CD4-positive, alpha-beta T cell treated with Interferon gamma for 1 hour (primary cell): ENCODE measurements around the gene SLC22A3.

Experiments
- DNase-seq: peaks from one replicate; pipeline ENCODE4 v3.0.0-alpha.2; 2020

SLC22A3 gene

GRCh38 chr6:160418370-160418769 lies 70.2 kb downstream of the SLC22A3 start:
- DNase-seq, result no peak

- no peak for DNase-seq
Observed at GRCh38 chr6:160419488-160419887, 71.3 kb downstream of the SLC22A3 start.

DNA sequence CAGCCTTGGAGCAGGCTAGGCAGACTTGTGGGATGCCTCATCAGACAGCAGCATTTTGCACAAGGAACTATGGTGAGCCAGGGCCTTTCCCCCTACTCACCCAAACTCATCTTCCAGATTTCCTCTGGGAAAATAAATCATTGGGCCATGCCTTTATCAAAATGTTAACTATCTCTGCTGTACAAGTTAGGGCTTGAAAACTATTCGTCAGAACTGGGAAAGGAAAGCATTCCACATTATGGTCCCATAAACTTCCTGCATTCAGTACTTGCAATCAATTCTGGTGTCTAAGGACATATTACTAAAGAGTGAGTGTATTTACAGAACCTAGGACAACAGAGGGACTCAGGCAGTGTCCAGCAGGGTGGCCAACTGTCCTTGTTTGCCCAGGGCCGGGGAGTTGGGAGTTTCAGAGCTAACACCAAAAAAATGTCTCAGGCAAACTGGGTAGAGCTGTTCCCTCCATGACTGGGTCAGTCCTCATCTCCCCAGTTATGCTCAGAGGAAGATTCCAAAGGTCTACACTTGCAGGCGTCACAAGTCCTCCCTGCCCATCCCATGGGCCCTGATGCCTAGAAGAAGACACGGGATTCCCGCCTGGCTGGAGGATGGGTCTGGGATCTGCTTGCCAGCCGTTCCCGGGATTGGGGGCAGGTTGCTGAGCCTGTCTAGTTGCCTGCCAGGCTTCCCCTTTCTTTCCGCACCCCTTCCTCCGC lies 72.2 kb downstream of the SLC22A3 start:
- DNase-seq, result no peak

DNA sequence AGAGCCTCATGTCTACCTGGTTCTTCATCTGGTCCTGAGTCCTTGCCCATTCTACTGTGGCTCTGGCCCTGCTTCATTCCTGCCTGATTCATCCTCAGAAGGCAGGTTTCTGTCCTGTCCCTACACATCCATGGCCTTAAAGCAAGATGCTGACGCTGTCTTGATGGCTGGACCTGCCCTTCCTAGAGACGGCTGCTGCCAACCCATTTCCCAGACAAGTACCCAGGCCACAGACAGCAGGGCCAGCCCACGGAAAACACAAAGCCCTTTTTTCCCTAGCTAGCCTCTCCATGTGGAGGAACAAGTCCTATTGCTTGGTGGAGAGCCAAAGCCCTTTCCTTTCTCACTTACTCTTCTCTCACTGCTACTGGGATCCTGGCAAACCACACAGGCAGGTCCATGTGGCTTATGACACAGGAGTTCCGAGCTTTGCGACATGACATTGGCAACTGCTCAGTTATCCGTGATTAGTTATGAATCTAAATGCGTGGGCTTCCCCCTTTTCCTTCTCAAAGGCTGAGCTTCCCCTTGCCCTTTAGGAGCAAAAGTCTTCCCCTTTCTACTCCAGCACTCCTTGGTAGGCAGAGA lies 72.9 kb downstream of the SLC22A3 start:
- no peak for DNase-seq

GRCh38 chr6:160421854-160422253 lies 73.7 kb downstream of the SLC22A3 start:
- DNase-seq, result no peak

DNA sequence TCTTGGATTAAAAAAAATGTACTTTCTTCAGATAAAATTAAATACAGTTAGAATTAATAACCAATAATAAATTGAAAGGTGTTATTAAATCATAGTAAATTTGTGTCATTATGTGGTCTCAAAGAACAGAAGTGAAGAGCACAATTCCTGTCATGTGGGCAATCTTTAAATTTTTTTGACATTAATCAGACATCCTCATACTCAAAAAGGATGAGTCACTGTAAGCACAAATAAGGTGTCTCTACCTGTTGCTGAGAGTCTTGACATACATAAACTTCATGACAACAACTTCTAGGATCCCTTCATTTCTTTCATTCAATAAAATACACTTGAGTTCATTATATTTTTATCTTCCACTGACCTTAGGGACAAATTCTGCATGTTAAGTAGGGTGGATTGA lies 76.1 kb downstream of the SLC22A3 start:
- DNase-seq, result no peak

- no peak for DNase-seq
Observed at GRCh38 chr6:160426136-160426535, 78.0 kb downstream of the SLC22A3 start.

- no peak for DNase-seq
Observed at GRCh38 chr6:160427312-160428068, 79.3 kb downstream of the SLC22A3 start.

DNA sequence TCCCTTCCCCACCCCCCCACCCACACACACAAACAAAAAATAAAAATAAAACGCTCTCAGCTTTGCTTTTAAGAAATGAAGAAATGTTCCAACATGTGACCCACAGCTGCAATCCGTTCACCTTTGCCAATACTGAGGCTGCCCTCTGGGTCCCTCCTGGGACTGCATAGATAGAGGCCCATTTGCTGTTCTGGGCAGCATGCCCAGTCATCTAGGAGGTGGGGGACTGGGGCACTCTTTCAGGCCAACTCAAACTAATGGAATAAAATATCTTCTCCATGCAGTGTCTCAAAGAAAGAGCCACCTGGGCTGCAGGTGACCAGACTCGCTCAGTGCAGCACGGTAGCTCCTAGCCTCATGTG lies 79.9 kb downstream of the SLC22A3 start:
- no peak for DNase-seq

- no peak for DNase-seq
Observed at GRCh38 chr6:160428818-160429619, 80.8 kb downstream of the SLC22A3 start.

GRCh38 chr6:160429620-160429895 lies 81.4 kb downstream of the SLC22A3 start:
- no peak for DNase-seq

DNA sequence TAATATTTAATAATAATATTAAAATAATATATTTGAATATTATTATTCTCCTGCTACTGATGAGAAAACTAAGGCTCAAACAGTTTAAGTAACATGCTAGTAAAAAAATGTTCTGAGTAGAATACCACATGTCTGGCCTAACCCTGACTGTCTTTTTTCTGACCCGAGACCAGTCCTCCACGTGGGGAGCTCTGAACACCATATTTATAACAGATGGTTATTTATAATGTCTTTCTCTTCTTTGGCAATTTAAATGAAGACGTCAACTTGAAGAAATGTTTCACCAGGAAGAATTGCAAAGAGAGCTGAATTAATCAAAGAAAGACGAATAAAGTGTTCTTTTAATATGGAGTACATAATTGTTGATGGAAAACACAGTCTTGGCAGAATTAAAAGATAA lies 82.0 kb downstream of the SLC22A3 start:
- DNase-seq, result no peak

DNA sequence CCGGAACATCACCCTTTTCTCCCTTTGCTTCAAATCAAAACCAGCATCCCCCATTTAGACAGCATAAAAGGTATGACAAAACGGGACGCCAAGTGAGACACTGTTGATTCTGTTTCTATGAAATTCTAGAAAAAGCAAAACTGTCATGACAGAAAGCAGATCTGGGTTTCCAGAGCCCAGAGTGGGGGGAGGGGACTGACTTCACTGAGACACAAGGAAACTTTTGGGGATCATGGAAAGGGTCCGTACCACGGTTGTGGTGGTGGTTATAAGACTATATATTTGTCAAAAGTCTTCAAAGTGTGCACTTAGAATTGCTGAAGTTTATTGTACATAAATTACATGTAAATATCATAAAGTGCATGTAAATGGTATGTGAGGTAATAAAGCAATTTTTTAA lies 82.6 kb downstream of the SLC22A3 start:
- DNase-seq, result no peak

- no peak for DNase-seq
Observed at GRCh38 chr6:160431226-160431625, 83.0 kb downstream of the SLC22A3 start.

DNA sequence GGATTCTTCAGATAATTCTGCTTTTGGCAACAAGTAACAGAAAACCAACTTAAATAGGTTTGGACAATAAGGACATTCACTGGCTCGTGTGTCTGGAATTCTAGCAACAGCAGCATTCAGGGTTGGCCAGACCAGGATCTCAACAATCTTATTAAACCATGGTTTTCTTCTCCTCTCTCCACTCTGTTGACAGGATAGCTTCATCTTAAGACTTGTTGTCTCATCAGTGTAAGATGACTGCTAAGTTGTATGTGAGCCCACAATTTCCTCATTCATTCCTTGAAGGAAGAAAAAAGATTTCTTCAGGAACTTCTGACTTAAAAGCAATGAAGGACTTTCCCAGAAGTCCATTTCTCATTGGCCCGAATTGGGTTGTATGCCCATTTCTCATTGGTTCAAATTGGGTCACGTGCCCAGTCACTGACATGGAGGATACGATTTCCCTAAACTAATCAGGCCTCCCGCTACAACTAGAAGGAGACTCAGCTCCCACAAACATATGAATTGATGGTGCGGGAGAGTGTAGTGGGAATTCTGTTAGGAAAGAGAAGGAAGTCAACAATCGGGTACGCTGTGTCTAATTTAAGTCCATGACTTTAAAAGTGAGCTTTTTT lies 83.7 kb downstream of the SLC22A3 start:
- no peak for DNase-seq

DNA sequence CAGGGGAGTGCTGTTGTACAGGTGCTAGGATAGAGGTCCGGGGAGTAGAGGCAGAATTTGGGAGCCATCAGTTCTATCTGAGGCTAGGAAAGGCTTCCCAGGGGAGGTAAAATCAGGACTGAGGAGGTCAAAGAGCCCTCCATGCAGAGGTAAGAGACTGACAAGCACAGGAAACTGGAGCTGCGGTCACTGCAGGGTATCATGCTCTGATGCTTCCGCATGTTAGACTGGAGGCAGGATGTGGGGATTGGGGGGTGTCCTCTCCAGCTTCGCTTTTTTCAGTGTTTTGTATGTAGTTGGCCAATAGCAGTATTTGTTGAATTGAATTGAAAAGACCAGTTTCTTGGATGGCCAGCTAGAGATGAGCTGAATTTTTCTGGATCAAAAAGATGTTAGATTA lies 87.8 kb downstream of the SLC22A3 start:
- no peak for DNase-seq

GRCh38 chr6:160437154-160437553 lies 89.0 kb downstream of the SLC22A3 start:
- no peak for DNase-seq

DNA sequence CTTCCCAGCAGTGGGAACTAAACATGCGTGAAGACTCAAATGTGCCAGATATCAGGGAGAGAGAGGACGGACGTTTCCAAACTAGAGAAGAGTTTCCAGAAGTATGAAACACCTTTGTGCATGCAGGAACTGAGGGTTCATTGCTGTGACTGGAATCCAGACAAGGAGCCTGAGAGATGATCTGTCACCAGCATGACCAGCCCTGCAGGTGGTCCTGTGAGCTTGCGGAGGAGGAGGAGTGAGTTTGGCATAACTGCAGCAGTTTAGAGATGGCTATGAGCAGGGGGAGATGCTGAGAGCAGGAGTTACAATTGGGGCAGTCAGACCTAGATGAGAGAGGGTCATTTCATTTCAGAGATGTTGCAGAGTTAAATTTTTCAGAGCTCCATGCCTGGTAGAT lies 89.6 kb downstream of the SLC22A3 start:
- DNase-seq, result no peak

DNA sequence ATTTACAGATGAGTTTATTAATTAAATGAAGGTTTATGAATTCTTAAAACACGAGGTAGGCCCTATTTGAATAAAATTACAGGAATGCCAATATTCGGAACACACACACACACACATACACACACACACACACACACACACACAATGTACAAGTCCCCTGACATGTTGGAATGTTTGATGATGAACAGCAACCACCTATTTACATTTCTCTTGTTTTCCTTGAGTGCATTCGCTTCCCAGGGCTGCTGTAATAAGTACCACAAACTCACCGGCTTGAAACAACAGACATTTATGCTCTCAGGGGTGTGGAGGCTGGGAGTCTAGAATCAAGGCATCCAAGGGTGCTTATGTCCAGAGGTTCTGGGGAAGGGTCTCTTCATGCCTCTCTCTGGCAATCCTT lies 90.3 kb downstream of the SLC22A3 start:
- no peak for DNase-seq

DNA sequence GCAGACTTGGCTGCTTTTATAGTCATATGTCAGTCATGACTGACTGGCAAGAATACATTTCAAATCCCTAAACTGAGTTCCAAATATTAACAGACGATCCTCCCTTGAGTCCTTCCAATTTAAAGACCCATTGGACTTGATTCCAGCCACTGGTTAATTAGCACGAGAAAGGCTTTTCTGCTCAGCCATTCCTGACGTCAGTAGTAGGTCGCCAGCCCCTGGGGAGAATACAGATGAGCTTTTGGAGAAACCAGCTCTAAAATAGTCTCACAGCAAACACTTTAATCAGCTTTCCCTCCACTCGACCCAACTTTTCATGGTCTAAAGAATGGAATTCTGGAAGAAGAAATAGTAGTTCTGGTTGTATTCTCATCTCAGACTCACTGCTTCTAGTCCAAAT lies 91.6 kb downstream of the SLC22A3 start:
- no peak for DNase-seq

DNA sequence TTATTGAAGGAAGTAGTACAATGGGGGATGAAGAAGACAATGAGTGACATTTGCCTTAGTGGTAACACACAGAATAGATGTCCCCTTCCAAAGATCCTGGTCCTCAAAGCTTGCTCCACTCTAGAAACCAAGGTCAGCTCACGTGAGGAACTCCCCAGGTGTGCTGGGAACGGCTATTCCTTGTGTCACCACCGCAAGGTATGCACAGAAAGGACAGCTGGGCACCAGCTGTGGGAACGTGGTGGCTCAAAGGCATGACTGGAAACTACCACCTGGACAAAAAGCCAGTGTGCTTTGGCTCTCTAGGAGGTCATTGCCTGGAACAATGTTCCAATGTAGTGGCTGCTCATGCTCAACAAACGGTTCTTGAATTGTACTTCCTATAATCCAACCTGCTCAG lies 94.0 kb downstream of the SLC22A3 start:
- no peak for DNase-seq

DNA sequence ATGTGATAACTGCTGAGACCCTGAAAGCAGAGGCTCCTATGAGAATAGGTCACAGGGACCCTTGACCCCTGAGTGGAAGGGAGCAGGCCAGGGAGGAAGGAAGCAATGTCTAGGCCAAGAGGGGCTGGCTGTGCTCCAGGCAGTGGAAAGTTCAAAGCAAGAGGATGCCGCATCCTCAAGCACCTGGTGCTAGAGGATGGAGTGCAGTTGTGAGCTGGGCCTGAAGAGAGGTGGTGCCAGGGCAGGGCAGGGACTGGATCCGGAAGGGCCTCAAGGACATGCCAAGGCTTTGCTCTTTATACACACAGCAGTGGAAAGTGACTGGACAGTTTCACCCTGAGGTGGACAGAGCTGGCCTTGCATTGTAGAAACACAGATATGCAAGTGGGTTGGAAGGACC lies 97.0 kb downstream of the SLC22A3 start:
- DNase-seq, result no peak

GRCh38 chr6:160447350-160447749 lies 99.2 kb downstream of the SLC22A3 start:
- DNase-seq, result no peak
